Activated naive CD8-positive, alpha-beta T cell treated with anti-CD3 and anti-CD28 coated beads for 36 hours (primary cell): ENCODE data around the gene PTPN1. TPM values are rescaled to one million over a fixed set of nuclear protein-coding genes. Genes with fewer than 3 reads are reported as not detected.
A peak's percentile ranks its signal among the peaks of the same experiment; 100 is the strongest.

Experiments
- DNase-seq: peaks from one replicate; pipeline ENCODE4 v3.0.0; 2021
- H3K27ac Mint-ChIP-seq: one replicate; pipeline ENCODE4 v1.8.0; 2022; ENCODE audit warnings: mild to moderate bottlenecking, moderate library complexity, mixed read lengths
- H3K27me3 Mint-ChIP-seq: one replicate; pipeline ENCODE4 v1.8.0; 2022; ENCODE audit warnings: mild to moderate bottlenecking, mixed read lengths
- H3K36me3 Mint-ChIP-seq: one replicate; pipeline ENCODE4 v1.8.0; 2021; ENCODE audit warnings: mild to moderate bottlenecking, mixed read lengths
- H3K4me1 Mint-ChIP-seq: one replicate; pipeline ENCODE4 v1.8.0; 2021; ENCODE audit warnings: mixed read lengths
- H3K4me3 Mint-ChIP-seq: one replicate; pipeline ENCODE4 v1.8.0; 2022; ENCODE audit warnings: mild to moderate bottlenecking, moderate library complexity, mixed read lengths
- H3K9me3 Mint-ChIP-seq: one replicate; pipeline ENCODE4 v1.8.0; 2022; ENCODE audit warnings: mixed read lengths
- total RNA-seq, 2 experiments: library from RNA; stranded (reverse); gene quantifications; one replicate each; pipeline ENCODE4 v1.2.3, GENCODE V29; 2021

The PTPN1 gene
- total RNA-seq: 10 to 100 TPM; 53.0 to 54.0 TPM

DNA sequence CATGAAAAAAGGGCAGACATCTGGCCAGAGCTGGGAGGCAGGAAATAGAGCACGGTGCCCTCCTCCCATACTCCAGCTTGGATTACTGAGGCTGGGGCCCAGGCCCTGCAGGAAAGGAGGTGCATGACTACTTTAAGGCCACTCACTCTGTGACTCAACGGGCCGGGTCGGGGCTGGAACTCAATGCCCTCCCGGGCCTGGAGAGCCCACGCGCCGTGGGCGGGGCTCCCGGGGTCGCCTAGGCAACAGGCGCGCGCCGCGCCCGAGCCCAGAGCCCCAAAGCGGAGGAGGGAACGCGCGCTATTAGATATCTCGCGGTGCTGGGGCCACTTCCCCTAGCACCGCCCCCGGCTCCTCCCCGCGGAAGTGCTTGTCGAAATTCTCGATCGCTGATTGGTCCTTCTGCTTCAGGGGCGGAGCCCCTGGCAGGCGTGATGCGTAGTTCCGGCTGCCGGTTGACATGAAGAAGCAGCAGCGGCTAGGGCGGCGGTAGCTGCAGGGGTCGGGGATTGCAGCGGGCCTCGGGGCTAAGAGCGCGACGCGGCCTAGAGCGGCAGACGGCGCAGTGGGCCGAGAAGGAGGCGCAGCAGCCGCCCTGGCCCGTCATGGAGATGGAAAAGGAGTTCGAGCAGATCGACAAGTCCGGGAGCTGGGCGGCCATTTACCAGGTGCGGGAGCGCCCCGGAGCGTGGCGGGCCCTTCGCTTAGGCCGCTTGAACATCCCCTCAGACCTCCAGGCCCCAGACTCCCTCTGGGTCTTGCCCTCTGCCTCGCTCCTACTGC, at the start of gene PTPN1:
PTPN1 (plus strand) TSS at position 461 of the 783 bp plus-strand sequence; CDS start at position 606, 145 bp downstream.
- peak within 1 kb of the TSS; percentile 84 for H3K27ac Mint-ChIP-seq
- no peaks in the 10 kb centered on the region for H3K9me3 Mint-ChIP-seq
- peak; percentile 98 for DNase-seq
- no peaks in the 10 kb centered on the region for H3K27me3 Mint-ChIP-seq
- H3K4me1 Mint-ChIP-seq: peaks cover 45% of the 10 kb centered on the region
- H3K36me3 Mint-ChIP-seq: peaks cover 20% of the 10 kb centered on the region
- H3K4me3 Mint-ChIP-seq: peak within 1 kb of the TSS; percentile 93

DNA sequence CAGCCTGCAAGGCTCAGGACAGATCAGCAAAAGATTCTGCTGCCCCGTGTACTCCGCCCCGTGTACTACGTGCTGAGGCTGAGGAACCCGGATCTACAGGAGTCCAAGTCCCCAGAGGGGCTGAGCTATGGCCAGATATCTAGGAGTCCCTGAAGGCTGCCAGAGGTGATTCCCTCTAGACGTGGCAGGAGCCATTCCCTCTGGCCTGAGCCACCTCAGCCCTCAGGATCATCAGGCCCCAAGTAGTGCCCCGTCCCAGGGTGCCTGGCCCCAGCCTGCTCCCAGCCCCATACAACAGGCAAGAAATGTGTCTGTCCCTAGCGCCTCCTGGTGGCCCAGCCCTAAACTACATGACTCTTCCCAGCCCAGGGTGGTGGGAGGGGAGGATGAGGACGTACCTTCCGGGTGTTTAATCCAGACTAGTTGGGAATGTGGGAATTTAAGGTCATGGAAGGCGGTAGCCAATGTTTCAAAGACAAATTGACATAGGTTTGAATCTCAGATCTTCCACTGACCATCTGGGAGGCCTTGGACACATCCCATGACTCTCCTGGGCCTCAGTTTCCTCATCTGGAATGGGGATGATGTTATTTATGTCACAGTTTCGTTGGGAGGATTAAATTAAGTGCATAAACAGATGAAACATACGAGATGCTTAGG, 49.4 kb upstream of the PTPN1 start:
- H3K4me1 Mint-ChIP-seq: peaks cover 7% of the 10 kb centered on the region

DNA sequence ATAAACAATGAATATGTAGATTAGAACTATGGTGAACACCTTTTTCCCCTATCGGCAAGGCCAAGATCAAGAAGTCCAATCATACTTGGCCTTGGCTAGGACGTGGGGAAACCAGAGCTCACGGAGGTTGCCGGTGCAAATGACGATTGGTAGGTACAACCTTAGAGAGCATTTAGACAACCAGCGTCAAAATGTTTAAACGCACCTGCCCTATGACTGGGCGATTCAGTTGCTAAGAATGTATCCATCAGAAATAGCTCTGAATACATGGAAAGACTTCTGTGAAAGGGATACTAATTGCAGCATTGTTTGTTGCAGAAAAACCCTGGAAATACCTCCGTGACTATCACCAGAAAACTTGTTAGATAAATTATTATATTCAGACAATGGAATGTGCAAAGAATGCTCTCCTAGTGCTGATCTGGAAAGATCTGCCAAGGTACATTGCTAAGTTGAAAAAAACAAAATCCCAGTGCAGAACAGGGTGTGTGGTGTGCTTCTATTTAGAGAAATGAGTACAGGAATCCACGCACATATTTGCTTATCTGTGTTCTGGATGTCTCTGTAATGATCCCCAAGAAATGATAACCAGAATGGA, 48.0 kb upstream of the PTPN1 start:
- Mint-ChIP-seq H3K27me3 (peaks cover 20% of the 10 kb centered on the region), H3K9me3 (no peaks in the 10 kb centered on the region), H3K36me3 (no peaks in the 10 kb centered on the region), H3K4me1 (peaks cover 7% of the 10 kb centered on the region), H3K4me3 (no peak overlapping the region), H3K27ac (no peak overlapping the region)
- no peak for DNase-seq

More for the DNA sequence above, 49.4 kb upstream of the PTPN1 start:
- Mint-ChIP-seq H3K36me3 (no peaks in the 10 kb centered on the region), H3K27ac (no peak overlapping the region), H3K9me3 (no peaks in the 10 kb centered on the region), H3K27me3 (peaks cover 27% of the 10 kb centered on the region), H3K4me3 (no peak overlapping the region)
- peak; percentile 78 for DNase-seq

DNA sequence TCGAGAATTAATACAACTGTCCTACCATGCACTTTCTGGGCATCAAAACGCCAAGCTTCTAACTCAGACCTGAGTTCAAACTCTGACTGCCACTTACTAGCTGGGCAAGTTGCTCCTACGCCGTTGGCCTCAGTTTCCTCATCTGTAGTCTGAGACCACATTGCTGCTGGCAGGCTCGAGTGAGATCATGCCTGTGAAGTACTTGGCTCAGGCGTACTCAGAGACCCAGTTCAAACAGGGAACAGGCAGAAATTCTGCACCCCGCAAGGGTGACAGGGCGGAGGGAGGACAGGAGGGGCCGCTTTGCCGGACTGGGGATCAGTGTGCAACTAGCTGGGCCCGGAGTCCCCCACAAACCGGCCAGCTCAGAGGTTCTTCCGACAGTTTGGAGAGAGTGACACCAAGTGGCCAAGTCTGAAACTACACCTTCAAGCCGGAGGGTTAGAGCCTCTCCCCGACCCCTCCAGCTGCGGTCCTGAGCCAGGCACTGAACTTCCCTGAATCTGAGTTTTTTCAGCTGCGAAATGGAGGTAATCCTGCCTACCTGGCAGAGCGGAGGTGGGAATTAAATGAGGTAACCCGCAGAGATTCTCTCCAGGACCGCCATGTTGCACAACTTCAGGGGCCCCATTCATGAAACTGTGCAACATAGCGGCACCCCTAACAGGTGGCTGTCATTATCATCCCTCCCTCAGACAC, 46.0 kb upstream of the PTPN1 start:
- H3K36me3 Mint-ChIP-seq: no peaks in the 10 kb centered on the region
- H3K27me3 Mint-ChIP-seq: peaks cover 10% of the 10 kb centered on the region
- H3K9me3 Mint-ChIP-seq: no peaks in the 10 kb centered on the region
- H3K4me3 Mint-ChIP-seq: no peak overlapping the region
- no peak overlapping the region for H3K27ac Mint-ChIP-seq
- H3K4me1 Mint-ChIP-seq: peaks cover 7% of the 10 kb centered on the region
- peak; percentile 53 for DNase-seq

DNA sequence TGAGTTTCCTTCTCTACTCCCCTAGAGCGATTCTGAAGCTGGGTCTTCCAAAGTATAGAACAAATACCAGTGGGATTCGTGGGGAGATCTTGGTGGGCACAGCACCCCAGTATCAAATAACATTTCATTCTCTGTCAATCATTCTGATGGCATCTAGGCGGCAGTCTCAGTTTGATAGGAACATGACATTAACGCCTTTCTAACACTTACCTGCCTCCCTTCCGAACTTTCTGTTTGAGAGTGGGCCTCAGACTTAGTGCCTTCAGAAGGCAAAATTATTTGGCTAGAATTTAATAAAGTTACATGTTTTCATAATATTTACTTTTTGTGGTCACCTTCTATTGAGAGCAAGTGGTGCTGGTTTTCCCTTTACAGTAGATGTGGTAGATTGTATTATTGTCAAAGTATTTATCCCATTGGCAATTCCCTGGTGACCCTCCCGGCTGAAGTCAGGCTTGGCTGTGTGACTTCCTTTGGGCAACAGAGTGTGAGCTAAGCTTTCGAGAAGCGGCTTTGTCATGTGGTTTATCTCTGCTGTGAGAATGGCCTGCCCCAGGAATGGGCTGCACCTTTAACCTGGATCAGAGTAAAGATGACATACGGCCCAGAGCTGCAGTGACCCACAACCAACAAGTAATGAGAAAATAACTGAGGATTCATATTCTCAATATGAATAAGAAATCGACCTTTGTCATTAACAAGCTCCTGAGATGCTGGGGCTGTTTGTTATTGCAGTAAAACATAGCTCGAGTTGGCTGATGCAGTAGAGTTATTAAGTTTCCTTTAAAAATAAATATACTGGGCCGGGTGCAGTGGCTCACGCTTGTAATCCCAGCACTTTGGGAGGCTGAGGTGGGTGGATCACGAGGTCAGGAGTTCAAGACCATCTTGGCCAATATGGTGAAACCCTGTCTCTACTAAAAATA, 45.2 kb upstream of the PTPN1 start:
- no peak for DNase-seq
- no peak overlapping the region for H3K27ac Mint-ChIP-seq
- no peaks in the 10 kb centered on the region for H3K36me3 Mint-ChIP-seq
- no peak overlapping the region for H3K4me3 Mint-ChIP-seq
- peaks cover 7% of the 10 kb centered on the region for H3K4me1 Mint-ChIP-seq
- H3K9me3 Mint-ChIP-seq: no peaks in the 10 kb centered on the region
- H3K27me3 Mint-ChIP-seq: peaks cover 3% of the 10 kb centered on the region

DNA sequence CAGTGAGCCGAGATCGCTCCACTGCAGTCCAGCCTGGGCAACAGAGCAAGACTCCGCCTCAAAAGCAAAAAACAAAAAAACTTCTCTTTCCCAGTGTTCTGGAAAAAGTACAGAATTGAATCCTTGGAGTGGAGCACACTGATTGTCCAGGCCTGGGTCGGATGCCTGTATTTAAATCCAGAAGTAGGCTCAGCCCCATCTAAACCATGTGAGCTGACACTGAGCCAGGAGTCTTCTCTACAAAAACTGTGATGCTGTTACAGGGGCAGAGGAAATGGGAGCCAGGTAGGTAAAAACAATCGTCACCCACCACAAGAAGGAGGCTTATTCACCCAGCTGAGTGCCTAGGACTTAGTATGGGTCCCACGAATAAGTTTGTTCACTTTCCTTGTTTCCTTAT, 43.0 kb upstream of the PTPN1 start:
- H3K4me1 Mint-ChIP-seq: peaks cover 9% of the 10 kb centered on the region
- H3K4me3 Mint-ChIP-seq: no peak overlapping the region
- no peaks in the 10 kb centered on the region for H3K36me3 Mint-ChIP-seq
- H3K27me3 Mint-ChIP-seq: no peaks in the 10 kb centered on the region
- no peak overlapping the region for H3K27ac Mint-ChIP-seq
- no peak for DNase-seq
- no peaks in the 10 kb centered on the region for H3K9me3 Mint-ChIP-seq

DNA sequence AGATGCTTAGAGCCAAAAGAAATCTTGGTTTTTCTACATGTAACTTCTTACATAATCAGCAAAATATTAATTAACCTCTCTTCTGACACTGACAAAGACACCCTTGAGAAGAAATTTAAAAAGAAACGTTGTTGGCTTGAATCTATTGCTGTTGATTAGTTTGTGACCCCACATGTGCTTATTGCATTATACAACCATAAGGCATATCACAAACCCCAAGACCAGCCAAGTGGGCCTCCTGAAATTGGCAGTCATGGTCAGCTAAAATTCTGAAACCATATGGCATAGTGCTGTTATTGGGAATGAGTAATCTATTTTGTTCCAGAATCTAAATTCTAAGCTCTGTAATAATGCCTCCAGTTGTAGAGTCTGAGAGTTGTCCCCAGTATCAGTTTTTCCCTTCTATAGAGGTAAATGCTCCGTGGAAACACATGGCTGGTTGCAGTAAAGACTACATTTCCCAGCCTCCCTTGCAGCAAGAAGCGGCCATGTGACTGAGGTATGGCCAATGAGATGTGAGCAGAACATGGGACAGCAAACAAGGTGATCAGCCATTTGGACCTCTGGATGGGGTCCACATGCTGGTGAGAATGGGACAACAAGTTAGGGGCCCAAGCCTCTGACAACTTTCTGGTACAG, 42.3 kb upstream of the PTPN1 start:
- H3K9me3 Mint-ChIP-seq: no peaks in the 10 kb centered on the region
- DNase-seq: peak; percentile 26
- peaks cover 9% of the 10 kb centered on the region for H3K4me1 Mint-ChIP-seq
- no peaks in the 10 kb centered on the region for H3K36me3 Mint-ChIP-seq
- H3K4me3 Mint-ChIP-seq: no peak overlapping the region
- H3K27ac Mint-ChIP-seq: no peak overlapping the region
- H3K27me3 Mint-ChIP-seq: no peaks in the 10 kb centered on the region

DNA sequence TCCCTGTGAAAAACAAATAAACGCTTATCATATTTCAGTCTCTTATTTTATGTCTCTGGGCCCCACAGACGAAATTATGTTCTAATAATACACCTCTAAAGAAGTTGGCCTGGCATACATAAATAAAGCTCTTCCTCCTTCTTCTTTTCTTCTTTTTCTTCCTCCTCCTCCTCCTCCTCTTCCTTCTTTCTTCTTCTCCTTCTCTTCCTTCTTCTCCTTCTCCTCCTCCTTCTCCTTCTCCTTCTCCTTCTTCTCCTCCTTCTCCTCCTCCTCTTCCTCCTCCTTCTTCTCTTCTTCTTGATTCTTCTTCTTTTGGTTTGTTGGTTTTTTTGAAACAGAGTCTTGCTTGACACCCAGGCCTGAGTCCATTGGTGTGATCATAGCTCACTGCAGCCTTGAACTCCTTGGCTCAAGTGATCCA, 41.8 kb upstream of the PTPN1 start:
- no peaks in the 10 kb centered on the region for H3K9me3 Mint-ChIP-seq
- no peak overlapping the region for H3K27ac Mint-ChIP-seq
- no peak for DNase-seq
- no peak overlapping the region for H3K4me3 Mint-ChIP-seq
- no peaks in the 10 kb centered on the region for H3K27me3 Mint-ChIP-seq
- H3K36me3 Mint-ChIP-seq: no peaks in the 10 kb centered on the region
- peaks cover 9% of the 10 kb centered on the region for H3K4me1 Mint-ChIP-seq

DNA sequence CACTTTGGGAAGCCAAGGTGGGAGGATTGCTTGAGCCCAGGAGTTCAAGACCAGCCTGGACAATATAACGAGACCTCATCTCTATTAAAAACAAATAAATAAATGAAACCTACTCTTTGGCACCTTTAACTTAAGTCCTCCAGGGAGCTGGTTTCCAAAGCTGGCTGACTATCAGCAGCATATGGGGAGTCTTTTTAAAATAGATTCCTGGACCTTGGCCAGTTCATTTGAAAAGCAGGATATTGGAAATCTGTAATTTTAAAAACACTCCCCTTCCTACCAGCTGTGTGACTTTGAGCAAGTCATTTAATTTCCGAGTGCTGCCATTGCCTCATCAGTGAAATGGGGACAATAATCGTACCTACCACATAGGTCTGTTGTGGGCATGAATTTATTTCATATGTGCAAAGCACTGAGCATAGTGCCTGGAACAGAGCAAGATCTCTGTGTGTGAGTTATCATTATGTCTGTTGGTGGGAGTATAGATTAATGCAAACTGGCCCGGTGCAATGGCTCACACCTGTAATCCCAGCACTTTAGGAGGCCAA, 40.9 kb upstream of the PTPN1 start:
- no peak for DNase-seq
- Mint-ChIP-seq H3K4me3 (no peak overlapping the region), H3K27ac (no peak overlapping the region), H3K36me3 (no peaks in the 10 kb centered on the region), H3K4me1 (peaks cover 6% of the 10 kb centered on the region), H3K9me3 (no peaks in the 10 kb centered on the region), H3K27me3 (no peaks in the 10 kb centered on the region)

DNA sequence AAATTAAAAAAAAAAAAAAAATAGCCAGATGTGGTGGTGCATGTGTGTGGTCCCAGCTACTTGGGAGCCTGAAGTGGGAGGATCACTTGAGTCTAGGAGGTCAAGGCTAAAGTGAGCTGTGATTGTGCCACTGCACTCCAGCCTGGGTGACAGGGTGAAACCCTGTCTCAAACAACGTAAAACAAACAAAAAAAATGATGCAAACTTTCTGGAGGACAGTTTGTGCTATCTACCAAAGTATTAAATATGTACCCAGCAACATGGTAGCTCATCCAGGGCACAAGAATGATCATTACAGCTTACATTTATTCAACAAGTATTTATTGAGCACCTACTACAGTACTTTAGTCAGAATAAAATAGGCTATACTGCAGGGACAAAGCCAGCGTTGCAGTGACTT, 40.4 kb upstream of the PTPN1 start:
- H3K9me3 Mint-ChIP-seq: no peaks in the 10 kb centered on the region
- H3K27ac Mint-ChIP-seq: no peak overlapping the region
- H3K4me1 Mint-ChIP-seq: peaks cover 5% of the 10 kb centered on the region
- H3K27me3 Mint-ChIP-seq: no peaks in the 10 kb centered on the region
- DNase-seq: no peak
- no peaks in the 10 kb centered on the region for H3K36me3 Mint-ChIP-seq
- no peak overlapping the region for H3K4me3 Mint-ChIP-seq

DNA sequence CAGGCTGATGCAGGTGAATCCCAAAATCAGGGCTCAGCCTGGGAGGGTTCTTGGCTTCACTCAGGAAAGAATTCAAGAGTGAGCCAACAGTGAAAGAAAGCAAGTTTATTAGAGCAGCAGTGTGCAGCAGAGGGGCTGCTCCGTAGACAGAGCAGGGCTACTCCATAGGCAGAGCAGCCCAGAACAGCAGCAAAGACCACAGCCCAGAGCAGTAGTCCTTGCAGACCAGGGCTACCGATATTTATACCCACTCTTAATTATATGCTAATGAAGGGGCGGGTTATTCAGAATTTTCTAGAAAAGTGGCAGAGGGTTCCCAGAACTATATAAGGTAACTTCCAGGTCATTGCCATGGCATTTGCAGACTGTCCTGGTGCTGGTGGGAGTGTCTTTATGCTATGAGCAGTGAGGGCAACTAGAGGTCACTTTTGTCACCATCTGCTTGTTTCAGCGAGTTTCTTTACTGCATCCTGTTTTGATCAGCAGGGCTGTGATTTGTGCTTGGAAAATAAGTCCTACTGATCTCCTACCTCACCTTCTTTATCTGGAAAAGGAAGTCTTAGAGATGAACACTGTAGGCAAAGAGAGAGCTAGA, 39.8 kb upstream of the PTPN1 start:
- H3K27ac Mint-ChIP-seq: no peak overlapping the region
- no peak overlapping the region for H3K4me3 Mint-ChIP-seq
- no peaks in the 10 kb centered on the region for H3K9me3 Mint-ChIP-seq
- peaks cover 5% of the 10 kb centered on the region for H3K4me1 Mint-ChIP-seq
- H3K27me3 Mint-ChIP-seq: no peaks in the 10 kb centered on the region
- no peak for DNase-seq
- no peaks in the 10 kb centered on the region for H3K36me3 Mint-ChIP-seq

DNA sequence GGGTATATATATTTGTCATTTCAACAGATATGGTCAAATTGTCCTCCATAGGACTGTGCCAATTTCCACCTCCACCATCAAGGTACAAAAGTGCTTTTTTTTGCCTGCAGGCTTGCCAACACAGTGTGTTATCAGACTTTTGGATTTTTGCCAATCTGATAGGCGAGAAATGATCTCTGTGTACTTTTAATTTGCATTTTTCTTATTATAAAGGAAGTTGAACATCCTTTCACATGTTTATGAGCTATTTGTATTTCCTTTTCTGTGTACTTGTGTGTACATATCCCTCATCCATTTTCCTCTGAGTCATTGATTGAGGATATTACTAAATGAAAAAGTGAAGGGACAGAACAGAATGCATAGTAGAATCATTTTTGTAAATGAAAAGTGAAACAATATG, 39.0 kb upstream of the PTPN1 start:
- Mint-ChIP-seq H3K4me1 (peaks cover 5% of the 10 kb centered on the region), H3K36me3 (no peaks in the 10 kb centered on the region), H3K27me3 (no peaks in the 10 kb centered on the region), H3K27ac (no peak overlapping the region), H3K9me3 (no peaks in the 10 kb centered on the region), H3K4me3 (no peak overlapping the region)
- DNase-seq: no peak
